Measurements from ENCODE around the gene ITPR1. TPM values are rescaled to one million over a fixed set of nuclear protein-coding genes. Genes with fewer than 3 reads are reported as not detected.
A peak's percentile ranks its signal among the peaks of the same experiment; 100 is the strongest.

The ITPR1 gene
- total and polyA plus RNA-seq, 4 donors: 3.7 to 39.4 (median 8.2) TPM

DNA sequence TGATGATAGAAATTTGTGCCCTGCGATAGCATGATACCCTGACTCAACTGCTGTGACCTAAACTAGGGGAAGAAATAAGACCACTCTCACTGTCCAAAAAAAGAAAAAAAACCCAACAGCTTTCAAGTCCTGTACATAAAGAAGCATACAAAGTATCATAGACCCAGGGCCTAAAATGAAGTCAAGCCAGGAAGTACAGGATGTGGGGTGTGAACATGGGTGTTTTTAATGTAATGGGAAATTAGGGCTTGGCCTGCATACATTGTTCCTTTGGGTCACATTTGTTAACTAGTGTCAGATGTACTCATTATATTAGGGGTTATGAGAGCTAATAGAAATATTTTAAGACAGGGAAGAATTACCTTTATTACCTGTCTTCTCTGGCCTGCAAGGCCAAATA lies 285.6 kb downstream of the ITPR1 start:
- Histone ChIP-seq H3K4me3 (ENCODE audit: low read depth in 1 of 3, low read length in 3 of 3) (no peak overlapping the region), H3K36me3 (ENCODE audit: control insufficient read depth in 4 of 4, insufficient read depth in 3 of 4, low read depth in 1 of 4, low read length in 3 of 4) (no peaks in the 10 kb centered on the region), H3K9me3 (ENCODE audit: control insufficient read depth in 4 of 4, low read length in 3 of 4) (no peaks in the 10 kb centered on the region), H3K27ac (ENCODE audit: low read depth in 1 of 2, low read length in 2 of 2) (no peak overlapping the region), H3K4me1 (ENCODE audit: control insufficient read depth in 4 of 4, insufficient read depth in 4 of 4, low read length in 3 of 4) (peaks cover 1 to 11% (median 3%) of the 10 kb centered on the region in 4 donors), H3K27me3 (ENCODE audit: control insufficient read depth in 4 of 4, insufficient read depth in 4 of 4, low read length in 3 of 4) (no peaks in the 10 kb centered on the region), H3K9ac (ENCODE audit: low read depth in 1 of 2, low read length in 2 of 2) (no peak overlapping the region)
- WGBS: 98% methylated on average over 1 of the region's 1 CpG
- TF ChIP-seq RXRA (IDR thresholded peaks at IDR 0.05) (no peak), HNF4G (IDR thresholded peaks at IDR 0.05) (no peak), NR2F2 (IDR thresholded peaks at IDR 0.05) (no peak), EGR1 (IDR thresholded peaks at IDR 0.05; ENCODE audit: low read depth in 2 of 2) (no peak), JUND (IDR thresholded peaks at IDR 0.05) (no peak), RAD21 (IDR thresholded peaks at IDR 0.05) (no peak), GABPA (IDR thresholded peaks at IDR 0.05 in 1 of 2, conservative IDR thresholded peaks at IDR 0.05 in 1 of 2) (no peak), FOXA2 (IDR thresholded peaks at IDR 0.05) (no peak), SP1 (IDR thresholded peaks at IDR 0.05) (no peak), ZBTB33 (IDR thresholded peaks at IDR 0.05) (no peak), FOXA1 (IDR thresholded peaks at IDR 0.05) (no peak), YY1 (IDR thresholded peaks at IDR 0.05) (no peak)
- TF ChIP-seq, protein P1, sequence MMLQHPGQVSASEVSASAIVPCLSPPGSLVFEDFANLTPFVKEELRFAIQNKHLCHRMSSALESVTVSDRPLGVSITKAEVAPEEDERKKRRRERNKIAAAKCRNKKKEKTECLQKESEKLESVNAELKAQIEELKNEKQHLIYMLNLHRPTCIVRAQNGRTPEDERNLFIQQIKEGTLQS (IDR thresholded peaks at IDR 0.05): no peak
- TF ChIP-seq, protein P2, sequence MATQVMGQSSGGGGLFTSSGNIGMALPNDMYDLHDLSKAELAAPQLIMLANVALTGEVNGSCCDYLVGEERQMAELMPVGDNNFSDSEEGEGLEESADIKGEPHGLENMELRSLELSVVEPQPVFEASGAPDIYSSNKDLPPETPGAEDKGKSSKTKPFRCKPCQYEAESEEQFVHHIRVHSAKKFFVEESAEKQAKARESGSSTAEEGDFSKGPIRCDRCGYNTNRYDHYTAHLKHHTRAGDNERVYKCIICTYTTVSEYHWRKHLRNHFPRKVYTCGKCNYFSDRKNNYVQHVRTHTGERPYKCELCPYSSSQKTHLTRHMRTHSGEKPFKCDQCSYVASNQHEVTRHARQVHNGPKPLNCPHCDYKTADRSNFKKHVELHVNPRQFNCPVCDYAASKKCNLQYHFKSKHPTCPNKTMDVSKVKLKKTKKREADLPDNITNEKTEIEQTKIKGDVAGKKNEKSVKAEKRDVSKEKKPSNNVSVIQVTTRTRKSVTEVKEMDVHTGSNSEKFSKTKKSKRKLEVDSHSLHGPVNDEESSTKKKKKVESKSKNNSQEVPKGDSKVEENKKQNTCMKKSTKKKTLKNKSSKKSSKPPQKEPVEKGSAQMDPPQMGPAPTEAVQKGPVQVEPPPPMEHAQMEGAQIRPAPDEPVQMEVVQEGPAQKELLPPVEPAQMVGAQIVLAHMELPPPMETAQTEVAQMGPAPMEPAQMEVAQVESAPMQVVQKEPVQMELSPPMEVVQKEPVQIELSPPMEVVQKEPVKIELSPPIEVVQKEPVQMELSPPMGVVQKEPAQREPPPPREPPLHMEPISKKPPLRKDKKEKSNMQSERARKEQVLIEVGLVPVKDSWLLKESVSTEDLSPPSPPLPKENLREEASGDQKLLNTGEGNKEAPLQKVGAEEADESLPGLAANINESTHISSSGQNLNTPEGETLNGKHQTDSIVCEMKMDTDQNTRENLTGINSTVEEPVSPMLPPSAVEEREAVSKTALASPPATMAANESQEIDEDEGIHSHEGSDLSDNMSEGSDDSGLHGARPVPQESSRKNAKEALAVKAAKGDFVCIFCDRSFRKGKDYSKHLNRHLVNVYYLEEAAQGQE (IDR thresholded peaks at IDR 0.05): no peak
- no peak for DNase-seq (ENCODE audit: low spot score)

DNA sequence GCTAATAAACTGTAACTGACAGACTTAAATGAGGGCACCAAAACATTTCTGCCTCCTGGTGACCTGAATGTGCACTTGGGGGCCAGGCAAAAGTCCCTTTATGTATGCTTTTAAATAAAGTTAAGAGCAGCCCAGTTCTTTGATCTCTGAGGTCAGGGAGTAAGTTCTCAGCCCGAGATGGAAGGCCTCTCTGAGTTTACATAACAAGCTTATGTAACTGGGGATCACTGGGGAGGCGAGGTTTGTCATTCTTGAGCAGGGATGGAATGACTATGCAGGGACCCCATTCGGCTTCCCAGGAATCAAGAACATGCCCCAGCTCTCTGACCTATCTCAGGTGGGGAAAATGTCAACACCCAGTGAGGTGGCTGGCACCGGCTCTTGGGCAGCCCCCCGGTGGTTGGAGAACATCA lies 287.4 kb downstream of the ITPR1 start:
- Histone ChIP-seq H3K4me3 (ENCODE audit: low read depth in 1 of 3, low read length in 3 of 3) (no peak overlapping the region), H3K9ac (ENCODE audit: low read depth in 1 of 2, low read length in 2 of 2) (peak overlapping the region in 1 of 2 donors; percentile 38), H3K27ac (ENCODE audit: low read depth in 1 of 2, low read length in 2 of 2) (peak overlapping the region; percentile 7 to 59), H3K27me3 (ENCODE audit: control insufficient read depth in 4 of 4, insufficient read depth in 4 of 4, low read length in 3 of 4) (no peaks in the 10 kb centered on the region), H3K36me3 (ENCODE audit: control insufficient read depth in 4 of 4, insufficient read depth in 3 of 4, low read depth in 1 of 4, low read length in 3 of 4) (no peaks in the 10 kb centered on the region), H3K4me1 (ENCODE audit: control insufficient read depth in 4 of 4, insufficient read depth in 4 of 4, low read length in 3 of 4) (peaks cover 1 to 11% (median 3%) of the 10 kb centered on the region in 4 donors), H3K9me3 (ENCODE audit: control insufficient read depth in 4 of 4, low read length in 3 of 4) (no peaks in the 10 kb centered on the region)
- TF ChIP-seq RXRA (IDR thresholded peaks at IDR 0.05) (peak; percentile 28 to 61), ZBTB33 (IDR thresholded peaks at IDR 0.05) (no peak), NR2F2 (IDR thresholded peaks at IDR 0.05) (peak; percentile 59), HNF4A (conservative IDR thresholded peaks at IDR 0.05) (peak; percentile 37 to 56)
- DNase-seq (ENCODE audit: low spot score): no peak
- WGBS: 55% methylated on average over 5 of the region's 5 CpGs
